Measurements from ENCODE around the gene P2RY2.

DNA sequence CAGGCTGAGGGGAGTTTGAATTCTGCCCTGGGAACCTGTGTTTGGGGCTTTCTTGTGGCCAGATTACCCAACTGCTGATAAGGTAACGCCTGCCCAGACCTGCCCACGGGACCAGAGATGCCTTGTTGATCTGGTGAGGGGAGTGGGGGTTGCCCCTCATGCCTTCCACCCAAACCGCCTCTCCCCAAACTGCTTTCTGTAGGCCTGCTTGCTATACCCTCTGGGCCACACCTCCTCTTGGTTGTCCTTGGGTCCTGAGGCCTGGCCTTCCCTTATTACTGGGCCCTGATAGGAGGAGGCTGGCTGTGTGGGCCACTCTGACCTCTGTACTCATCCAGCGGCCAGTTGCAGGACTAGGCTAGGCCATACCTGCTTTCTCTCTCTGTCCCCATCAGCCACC lies 3.4 kb downstream of the P2RY2 start:
- TF ChIP-seq CTCF (IDR thresholded peaks at IDR 0.05), result no peak
- TF ChIP-seq POLR2A (IDR thresholded peaks at IDR 0.05), result no peak
